Astrocyte (in vitro differentiated cells and primary cell): ENCODE measurements around the gene GRB10. TPM values are rescaled to one million over a fixed set of nuclear protein-coding genes. Genes with fewer than 3 reads are reported as not detected.

Source experiments
- DNase-seq: peaks from one replicate; pipeline ENCODE4 v3.0.0-alpha.2; 2010; ENCODE audit warnings: low read depth
- FAIRE-seq: peaks from 2 replicates; lab custom pipeline; 2011; peaks lifted over from hg19 to GRCh38; lab: Jason Lieb, UNC
- H2AFZ ChIP-seq: 2 replicates; pipeline ENCODE4 v1.6.0; 2012; ENCODE audit warnings: low read depth, low read length, inconsistent platforms
- H3K27ac ChIP-seq: 2 replicates; pipeline ENCODE4 v1.5.1; 2011; ENCODE audit warnings: low read depth, low read length, inconsistent platforms
- H3K27me3 ChIP-seq: 2 replicates; pipeline ENCODE4 v1.6.0; 2011; ENCODE audit warnings: low read length, inconsistent platforms; ENCODE audit not compliant: insufficient read depth
- H3K36me3 ChIP-seq: 2 replicates; pipeline ENCODE4 v1.5.1; 2011; ENCODE audit warnings: low read length, inconsistent platforms; ENCODE audit not compliant: insufficient read depth
- H3K4me1 ChIP-seq: 2 replicates; pipeline ENCODE4 v1.5.1; 2011; ENCODE audit warnings: low read length, inconsistent platforms; ENCODE audit not compliant: insufficient read depth
- H3K4me2 ChIP-seq: 2 replicates; pipeline ENCODE4 v1.6.0; 2012; ENCODE audit warnings: low read length, inconsistent platforms
- H3K4me3 ChIP-seq: 2 replicates; pipeline ENCODE4 v1.5.1; 2011; ENCODE audit warnings: low read depth, mild to moderate bottlenecking, low read length, inconsistent platforms; ENCODE audit not compliant: insufficient read depth
- H3K79me2 ChIP-seq: 2 replicates; pipeline ENCODE4 v1.6.0; 2012; ENCODE audit warnings: mild to moderate bottlenecking, low read length, inconsistent platforms; ENCODE audit not compliant: insufficient read depth
- H3K9ac ChIP-seq: 2 replicates; pipeline ENCODE4 v1.6.0; 2012; ENCODE audit warnings: mild to moderate bottlenecking, low read length, inconsistent platforms
- H3K9me3 ChIP-seq: 2 replicates; pipeline ENCODE4 v1.5.1; 2012; ENCODE audit warnings: low read depth, mild to moderate bottlenecking, low read length, inconsistent platforms; ENCODE audit not compliant: insufficient read depth
- H4K20me1 ChIP-seq: 2 replicates; pipeline ENCODE4 v1.6.0; 2012; ENCODE audit warnings: low read length, inconsistent platforms; ENCODE audit not compliant: insufficient read depth
- H3K27ac Mint-ChIP-seq: one replicate; pipeline ENCODE4 v1.8.0; 2021; ENCODE audit warnings: mild to moderate bottlenecking, mixed read lengths; ENCODE audit not compliant: unreplicated experiment
- H3K27me3 Mint-ChIP-seq: one replicate; pipeline ENCODE4 v1.8.0; 2021; ENCODE audit warnings: low read depth, mixed read lengths; ENCODE audit not compliant: unreplicated experiment
- H3K36me3 Mint-ChIP-seq: one replicate; pipeline ENCODE4 v1.8.0; 2021; ENCODE audit warnings: low read depth, mixed read lengths; ENCODE audit not compliant: unreplicated experiment
- H3K4me1 Mint-ChIP-seq: one replicate; pipeline ENCODE4 v1.8.0; 2021; ENCODE audit warnings: low read depth, mixed read lengths; ENCODE audit not compliant: unreplicated experiment
- H3K4me3 Mint-ChIP-seq: one replicate; pipeline ENCODE4 v1.8.0; 2021; ENCODE audit warnings: mild to moderate bottlenecking, moderate library complexity, mixed read lengths; ENCODE audit not compliant: unreplicated experiment
- H3K9me3 Mint-ChIP-seq: one replicate; pipeline ENCODE4 v1.8.0; 2021; ENCODE audit warnings: mild to moderate bottlenecking, mixed read lengths; ENCODE audit not compliant: unreplicated experiment
- CTCF ChIP-seq: IDR thresholded peaks from 2 replicates; pipeline ENCODE4 v1.5.1; 2011; ENCODE audit warnings: low read depth, mild to moderate bottlenecking, inconsistent platforms, low read length, moderate library complexity; ENCODE audit not compliant: insufficient read depth
- EZH2 ChIP-seq: IDR thresholded peaks from 2 replicates; pipeline ENCODE4 v1.6.1; 2012; ENCODE audit warnings: mild to moderate bottlenecking, low read length, inconsistent platforms; ENCODE audit not compliant: insufficient read depth
- total RNA-seq: library from RNA; stranded (reverse); gene quantifications from 2 replicates; pipeline ENCODE4 v1.2.1, GENCODE V29; 2021

The GRB10 gene
- total RNA-seq, 1 donor from 2014 or later = 81.9 TPM

- H3K4me2 ChIP-seq = no peak overlapping the region
- H3K9ac ChIP-seq = no peak overlapping the region
- no peaks in the 10 kb centered on the region for H3K9me3 ChIP-seq
- no peak overlapping the region for H3K4me3 ChIP-seq
- no peak overlapping the region for H3K27ac ChIP-seq
- peaks cover 83% of the 10 kb centered on the region for H3K79me2 ChIP-seq
- no peaks in the 10 kb centered on the region for H3K4me1 ChIP-seq
- H3K27ac Mint-ChIP-seq = no peak overlapping the region
- no peaks in the 10 kb centered on the region for H3K27me3 Mint-ChIP-seq
- H3K4me1 Mint-ChIP-seq = peaks cover 8% of the 10 kb centered on the region
- H3K4me3 Mint-ChIP-seq = no peak overlapping the region
- H3K36me3 Mint-ChIP-seq = peaks cover 12% of the 10 kb centered on the region
- no peak overlapping the region for H2AFZ ChIP-seq
- H4K20me1 ChIP-seq = peaks cover 87% of the 10 kb centered on the region
- TF ChIP-seq EZH2 = no peak
- TF ChIP-seq CTCF = no peak
- no peaks in the 10 kb centered on the region for H3K36me3 ChIP-seq
- no peak for DNase-seq
- no peak for FAIRE-seq
- H3K27me3 ChIP-seq = no peaks in the 10 kb centered on the region
- H3K9me3 Mint-ChIP-seq = no peaks in the 10 kb centered on the region
Measured at GRCh38 chr7:50681432-50682045, 101.2 kb downstream of the GRB10 start.

- Histone ChIP-seq H4K20me1 (peaks cover 89% of the 10 kb centered on the region), H3K27me3 (no peaks in the 10 kb centered on the region), H3K9ac (no peak overlapping the region), H3K27ac (no peak overlapping the region), H3K4me3 (no peak overlapping the region), H2AFZ (no peak overlapping the region), H3K4me2 (no peak overlapping the region), H3K9me3 (no peaks in the 10 kb centered on the region), H3K4me1 (no peaks in the 10 kb centered on the region), H3K36me3 (peaks cover 3% of the 10 kb centered on the region), H3K79me2 (peaks cover 89% of the 10 kb centered on the region)
- DNase-seq (peak; percentile 12), FAIRE-seq (peak; percentile 98)
- Mint-ChIP-seq H3K27me3 (no peaks in the 10 kb centered on the region), H3K36me3 (peaks cover 12% of the 10 kb centered on the region), H3K9me3 (no peaks in the 10 kb centered on the region), H3K4me1 (peaks cover 21% of the 10 kb centered on the region), H3K27ac (no peak overlapping the region), H3K4me3 (no peak overlapping the region)
- TF ChIP-seq CTCF (peak; percentile 25), EZH2 (no peak)
Measured at GRCh38 chr7:50679218-50680007, 103.3 kb downstream of the GRB10 start.
